ENCODE data around the gene EDEM3. TPM values are rescaled to one million over a fixed set of nuclear protein-coding genes. Genes with fewer than 3 reads are reported as not detected.
A peak's percentile ranks its signal among the peaks of the same experiment; 100 is the strongest.

Gene EDEM3, protein sequence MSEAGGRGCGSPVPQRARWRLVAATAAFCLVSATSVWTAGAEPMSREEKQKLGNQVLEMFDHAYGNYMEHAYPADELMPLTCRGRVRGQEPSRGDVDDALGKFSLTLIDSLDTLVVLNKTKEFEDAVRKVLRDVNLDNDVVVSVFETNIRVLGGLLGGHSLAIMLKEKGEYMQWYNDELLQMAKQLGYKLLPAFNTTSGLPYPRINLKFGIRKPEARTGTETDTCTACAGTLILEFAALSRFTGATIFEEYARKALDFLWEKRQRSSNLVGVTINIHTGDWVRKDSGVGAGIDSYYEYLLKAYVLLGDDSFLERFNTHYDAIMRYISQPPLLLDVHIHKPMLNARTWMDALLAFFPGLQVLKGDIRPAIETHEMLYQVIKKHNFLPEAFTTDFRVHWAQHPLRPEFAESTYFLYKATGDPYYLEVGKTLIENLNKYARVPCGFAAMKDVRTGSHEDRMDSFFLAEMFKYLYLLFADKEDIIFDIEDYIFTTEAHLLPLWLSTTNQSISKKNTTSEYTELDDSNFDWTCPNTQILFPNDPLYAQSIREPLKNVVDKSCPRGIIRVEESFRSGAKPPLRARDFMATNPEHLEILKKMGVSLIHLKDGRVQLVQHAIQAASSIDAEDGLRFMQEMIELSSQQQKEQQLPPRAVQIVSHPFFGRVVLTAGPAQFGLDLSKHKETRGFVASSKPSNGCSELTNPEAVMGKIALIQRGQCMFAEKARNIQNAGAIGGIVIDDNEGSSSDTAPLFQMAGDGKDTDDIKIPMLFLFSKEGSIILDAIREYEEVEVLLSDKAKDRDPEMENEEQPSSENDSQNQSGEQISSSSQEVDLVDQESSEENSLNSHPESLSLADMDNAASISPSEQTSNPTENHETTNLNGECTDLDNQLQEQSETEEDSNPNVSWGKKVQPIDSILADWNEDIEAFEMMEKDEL
- total RNA-seq (ENCODE audit: low replicate concordance): 29.9 and 32.1 TPM in 2 replicates
- long read RNA-seq, full-length matches to known transcripts: 3 of 35 reads
- long read RNA-seq, partial matches to known transcripts: 17 of 35 reads
- long read RNA-seq, other reads (novel, unspliced or antisense): 15 of 35 reads

DNA sequence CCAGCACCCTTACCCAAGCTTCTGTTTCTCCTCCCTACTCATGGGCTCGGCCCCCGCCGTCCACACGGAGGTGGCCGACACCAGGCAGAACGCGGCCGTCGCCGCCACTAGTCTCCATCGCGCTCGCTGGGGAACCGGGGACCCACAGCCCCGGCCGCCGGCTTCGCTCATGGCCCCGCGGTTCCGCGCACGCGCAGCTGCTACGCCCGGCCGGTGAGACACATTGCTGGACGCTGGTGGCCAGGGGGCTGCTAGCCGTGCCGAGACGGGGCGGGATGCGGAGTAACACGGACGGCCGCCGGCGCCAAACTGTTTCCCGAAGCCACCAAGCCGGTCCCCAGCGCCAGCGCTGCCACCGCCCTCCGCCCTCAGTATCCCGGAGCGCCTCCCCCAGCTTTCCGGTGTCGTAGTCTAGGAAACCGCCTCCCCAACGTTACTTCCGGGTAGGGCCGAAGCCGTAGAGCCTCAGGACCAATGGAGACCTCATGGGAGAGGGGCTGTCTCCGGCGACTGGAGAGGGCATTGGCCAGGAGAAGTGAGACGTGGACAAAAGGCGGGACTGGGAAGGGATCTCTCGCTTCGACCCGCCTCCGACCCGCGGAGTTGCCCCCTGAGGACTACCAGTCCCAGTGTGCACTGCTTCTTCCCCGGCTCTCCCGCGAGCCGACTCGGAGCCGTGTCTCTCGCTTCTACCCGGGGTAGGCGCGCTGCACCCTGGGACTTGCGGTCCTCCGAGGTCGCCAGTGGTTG is at the start of gene EDEM3:
TSS of gene EDEM3 (minus strand) at position 383 of the 750 bp plus-strand sequence. CDS start at position 171, 212 bp downstream.
- Mint-ChIP-seq H3K36me3 (peaks cover 4% of the 10 kb centered on the region), H3K27me3 (no peaks in the 10 kb centered on the region), H3K4me1 (ENCODE audit: unreplicated experiment) (peaks cover 26% of the 10 kb centered on the region), H3K4me3 (peak within 1 kb of the TSS; percentile 94), H3K9me3 (no peaks in the 10 kb centered on the region), H3K27ac (peak within 1 kb of the TSS; percentile 88)
- TF ChIP-seq, protein P1, sequence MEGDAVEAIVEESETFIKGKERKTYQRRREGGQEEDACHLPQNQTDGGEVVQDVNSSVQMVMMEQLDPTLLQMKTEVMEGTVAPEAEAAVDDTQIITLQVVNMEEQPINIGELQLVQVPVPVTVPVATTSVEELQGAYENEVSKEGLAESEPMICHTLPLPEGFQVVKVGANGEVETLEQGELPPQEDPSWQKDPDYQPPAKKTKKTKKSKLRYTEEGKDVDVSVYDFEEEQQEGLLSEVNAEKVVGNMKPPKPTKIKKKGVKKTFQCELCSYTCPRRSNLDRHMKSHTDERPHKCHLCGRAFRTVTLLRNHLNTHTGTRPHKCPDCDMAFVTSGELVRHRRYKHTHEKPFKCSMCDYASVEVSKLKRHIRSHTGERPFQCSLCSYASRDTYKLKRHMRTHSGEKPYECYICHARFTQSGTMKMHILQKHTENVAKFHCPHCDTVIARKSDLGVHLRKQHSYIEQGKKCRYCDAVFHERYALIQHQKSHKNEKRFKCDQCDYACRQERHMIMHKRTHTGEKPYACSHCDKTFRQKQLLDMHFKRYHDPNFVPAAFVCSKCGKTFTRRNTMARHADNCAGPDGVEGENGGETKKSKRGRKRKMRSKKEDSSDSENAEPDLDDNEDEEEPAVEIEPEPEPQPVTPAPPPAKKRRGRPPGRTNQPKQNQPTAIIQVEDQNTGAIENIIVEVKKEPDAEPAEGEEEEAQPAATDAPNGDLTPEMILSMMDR (conservative IDR thresholded peaks at IDR 0.05): no peak
- DNase-seq (ENCODE audit: extremely low spot score, unreplicated experiment): peak; percentile 98

DNA sequence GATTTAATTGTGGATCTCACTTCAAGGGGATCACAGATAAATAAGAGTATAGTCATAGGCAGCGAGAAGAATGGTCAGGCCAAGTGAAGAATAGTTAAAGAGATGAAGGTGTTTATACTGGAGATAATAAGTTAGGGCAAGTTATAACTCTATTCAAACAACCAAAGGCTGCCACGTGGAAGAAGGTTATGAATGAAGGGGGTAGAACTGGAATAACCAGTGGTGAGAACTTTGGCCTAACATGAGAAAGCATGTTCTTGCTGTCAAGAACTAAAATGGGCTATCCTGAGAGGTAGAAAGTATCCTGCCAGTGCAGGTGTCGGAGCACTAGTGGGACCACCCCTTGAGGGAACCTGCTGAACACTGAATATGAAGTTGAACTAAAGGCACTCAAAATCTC is 49.6 kb upstream of the EDEM3 start:
- no peak for DNase-seq (ENCODE audit: extremely low spot score, unreplicated experiment)
- Mint-ChIP-seq H3K9me3 (no peaks in the 10 kb centered on the region), H3K27ac (no peak overlapping the region), H3K27me3 (peaks cover 7% of the 10 kb centered on the region), H3K4me3 (no peak overlapping the region), H3K36me3 (no peaks in the 10 kb centered on the region), H3K4me1 (ENCODE audit: unreplicated experiment) (peaks cover 5% of the 10 kb centered on the region)
- TF ChIP-seq, protein P1 (conservative IDR thresholded peaks at IDR 0.05): no peak

DNA sequence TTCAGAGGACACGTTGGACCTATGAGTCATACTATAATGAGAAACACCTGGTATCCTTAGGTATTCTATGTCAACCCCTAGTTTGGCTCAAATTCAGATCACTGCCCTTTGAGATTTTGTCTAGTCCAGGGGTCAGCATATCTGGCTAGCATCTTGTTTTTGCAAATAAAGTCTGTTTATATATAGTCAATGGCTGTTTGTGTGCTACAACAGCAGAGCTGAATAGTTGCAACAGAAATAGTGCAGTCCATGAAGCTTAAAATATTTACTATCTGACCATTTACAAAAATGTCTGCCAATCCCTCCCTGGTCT is 48.5 kb upstream of the EDEM3 start:
- peaks cover 5% of the 10 kb centered on the region for H3K4me1 Mint-ChIP-seq (ENCODE audit: unreplicated experiment)
- TF ChIP-seq, protein P1 (conservative IDR thresholded peaks at IDR 0.05): no peak
- DNase-seq (ENCODE audit: extremely low spot score, unreplicated experiment): no peak
- H3K36me3 Mint-ChIP-seq: no peaks in the 10 kb centered on the region
- no peak overlapping the region for H3K4me3 Mint-ChIP-seq
- no peaks in the 10 kb centered on the region for H3K9me3 Mint-ChIP-seq
- peaks cover 7% of the 10 kb centered on the region for H3K27me3 Mint-ChIP-seq
- no peak overlapping the region for H3K27ac Mint-ChIP-seq

- H3K36me3 Mint-ChIP-seq: no peaks in the 10 kb centered on the region
- H3K9me3 Mint-ChIP-seq: no peaks in the 10 kb centered on the region
- peaks cover 5% of the 10 kb centered on the region for H3K4me1 Mint-ChIP-seq (ENCODE audit: unreplicated experiment)
- H3K27ac Mint-ChIP-seq: no peak overlapping the region
- H3K4me3 Mint-ChIP-seq: no peak overlapping the region
- TF ChIP-seq, protein P1 (conservative IDR thresholded peaks at IDR 0.05): no peak
- DNase-seq (ENCODE audit: extremely low spot score, unreplicated experiment): no peak
- H3K27me3 Mint-ChIP-seq: peaks cover 7% of the 10 kb centered on the region
These were observed 47.9 kb upstream of the EDEM3 start for GRCh38 chr1:184802354-184803179.
